Naive thymus-derived CD8-positive, alpha-beta T cell (primary cell): ENCODE data around the gene LSM14A. TPM values are rescaled to one million over a fixed set of nuclear protein-coding genes. Genes with fewer than 3 reads are reported as not detected.
"Not testable (repeated sequence)": the region's sequence is repeated elsewhere in the genome, so short reads cannot be mapped to it uniquely, and the experiment has no call there.

Experiments used
- ATAC-seq, 2 donors: fragments of 150-1000 bp; cut with Tn5 transposase in 1 of 2; sonication (Bioruptor Pico), chemical (Tn5 transposase) in 1 of 2; 1 replicate in 1 of 2; 2 replicates in 1 of 2; pipeline ENCODE4 v1.10.0; 2021; ENCODE audit warnings: mild to moderate bottlenecking in 2 of 2, moderate library complexity in 2 of 2
- POLR2A ChIA-PET: fragments of 350-600 bp; sonication (Branson Sonifier 250); formaldehyde crosslinking; loops from one replicate; lab custom pipeline; 2021; ENCODE audit warnings: antibody characterized with exemption; lab: Charles Lee
- DNase-seq, 10 donors: peaks; one replicate each; pipeline versions ENCODE4 v3.0.0 to v3.0.0-alpha.2; 2020 to 2022
- H3K27ac Mint-ChIP-seq, 10 donors: one replicate each; pipeline ENCODE4 v1.8.0; 2020 to 2022; ENCODE audit warnings: mild to moderate bottlenecking in 10 of 10, mixed read lengths in 10 of 10, moderate library complexity in 4 of 10, inconsistent platforms in 1 of 10
- H3K27me3 Mint-ChIP-seq, 5 donors: one replicate each; pipeline ENCODE4 v1.8.0; 2021 to 2022; ENCODE audit warnings: mixed read lengths in 5 of 5
- H3K36me3 Mint-ChIP-seq, 3 donors: one replicate each; pipeline ENCODE4 v1.8.0; 2020 to 2022; ENCODE audit warnings: mixed read lengths in 3 of 3, mild to moderate bottlenecking in 2 of 3, inconsistent platforms in 1 of 3
- H3K4me1 Mint-ChIP-seq, 4 donors: one replicate each; pipeline ENCODE4 v1.8.0; 2021 to 2022; ENCODE audit warnings: mixed read lengths in 4 of 4
- H3K4me3 Mint-ChIP-seq, 10 donors: one replicate each; pipeline ENCODE4 v1.8.0; 2020 to 2022; ENCODE audit warnings: mild to moderate bottlenecking in 10 of 10, mixed read lengths in 10 of 10, moderate library complexity in 6 of 10, inconsistent platforms in 1 of 10
- H3K9me3 Mint-ChIP-seq, 9 donors: one replicate each; pipeline ENCODE4 v1.8.0; 2020 to 2022; ENCODE audit warnings: mixed read lengths in 9 of 9, mild to moderate bottlenecking in 3 of 9, inconsistent platforms in 1 of 9, moderate library complexity in 1 of 9
- polyA plus RNA-seq, 3 donors: library from polyadenylated mRNA; unstranded; fragments of 300-500 nt; fragmentation: Illumina TruSeq; gene quantifications; one replicate each; pipeline ENCODE4 v1.2.3, GENCODE V29; 2021
- total RNA-seq, 8 experiments: library from RNA in 2 of 8; stranded (reverse) in 2 of 8; gene quantifications; one replicate each; pipeline ENCODE4 v1.2.3 and lab custom pipeline; 2021 to 2026

The LSM14A gene
- total and polyA plus RNA-seq, 5 experiments from 2014 or later = 163 to 209 (median 193) TPM

DNA sequence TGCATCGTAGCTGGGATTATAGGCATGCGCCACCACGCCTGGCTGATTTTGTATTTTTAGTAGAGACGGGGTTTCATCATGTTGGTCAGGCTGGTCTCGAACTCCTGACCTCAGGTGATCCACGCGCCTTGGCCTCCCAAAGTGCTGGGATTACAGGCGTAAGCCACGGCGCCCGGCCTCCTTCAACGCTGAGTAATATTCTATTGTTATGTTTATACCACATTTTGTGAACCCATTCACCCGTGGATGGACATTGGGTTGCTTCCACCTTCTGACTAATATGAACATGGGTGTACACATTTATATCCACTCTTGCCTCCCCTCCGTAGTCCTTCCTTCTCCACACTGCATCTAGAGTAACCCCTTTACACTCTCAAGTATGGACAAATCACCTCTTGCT lies 80.9 kb downstream of the LSM14A start:
- H3K9me3 Mint-ChIP-seq, ATAC-seq, H3K27me3 Mint-ChIP-seq, DNase-seq, H3K36me3 Mint-ChIP-seq: not testable (repeated sequence)
- Mint-ChIP-seq H3K4me1 (peaks cover 8 to 37% (median 30%) of the 10 kb centered on the region in 4 donors), H3K4me3 (peak overlapping the region; percentile 34 to 99 (median 97)), H3K27ac (peak overlapping the region; percentile 34 to 98 (median 98))
- POLR2A ChIA-PET = interaction anchor here (0.7 to 4.9 kb wide), 2 partner anchors 16 to 21 kb away, joined by 3 to 59 read pairs; no protein-coding TSS in a partner anchor

DNA sequence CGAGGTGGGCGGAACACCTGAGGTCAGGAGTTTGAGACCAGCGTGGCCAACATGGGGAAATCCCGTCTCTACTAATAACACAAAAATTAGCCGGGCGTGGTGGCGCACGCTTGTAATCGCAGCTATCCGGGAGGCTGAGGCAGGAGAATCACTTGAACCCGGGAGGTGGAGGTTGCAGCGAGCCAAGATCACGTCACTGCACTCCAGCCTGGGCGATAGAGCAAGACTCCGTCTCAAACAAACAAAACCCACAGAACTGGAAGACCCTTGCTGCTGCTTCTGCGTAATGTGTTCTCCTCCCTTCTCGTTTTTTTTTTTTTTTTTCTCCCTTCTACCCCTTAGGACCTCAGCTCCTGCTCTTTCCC lies 81.4 kb downstream of the LSM14A start:
- H3K36me3 Mint-ChIP-seq, ATAC-seq, H3K9me3 Mint-ChIP-seq, H3K27me3 Mint-ChIP-seq, DNase-seq: not testable (repeated sequence)
- peak overlapping the region; percentile 85 to 99 (median 97) for H3K4me3 Mint-ChIP-seq
- peaks cover 9 to 41% (median 33%) of the 10 kb centered on the region in 4 donors for H3K4me1 Mint-ChIP-seq
- POLR2A ChIA-PET = interaction anchor here (0.6 to 4.9 kb wide), 4 partner anchors 15 to 1828 kb away, joined by 3 to 59 read pairs (median 4); no protein-coding TSS in a partner anchor
- H3K27ac Mint-ChIP-seq = peak overlapping the region; percentile 94 to 99 (median 98)

DNA sequence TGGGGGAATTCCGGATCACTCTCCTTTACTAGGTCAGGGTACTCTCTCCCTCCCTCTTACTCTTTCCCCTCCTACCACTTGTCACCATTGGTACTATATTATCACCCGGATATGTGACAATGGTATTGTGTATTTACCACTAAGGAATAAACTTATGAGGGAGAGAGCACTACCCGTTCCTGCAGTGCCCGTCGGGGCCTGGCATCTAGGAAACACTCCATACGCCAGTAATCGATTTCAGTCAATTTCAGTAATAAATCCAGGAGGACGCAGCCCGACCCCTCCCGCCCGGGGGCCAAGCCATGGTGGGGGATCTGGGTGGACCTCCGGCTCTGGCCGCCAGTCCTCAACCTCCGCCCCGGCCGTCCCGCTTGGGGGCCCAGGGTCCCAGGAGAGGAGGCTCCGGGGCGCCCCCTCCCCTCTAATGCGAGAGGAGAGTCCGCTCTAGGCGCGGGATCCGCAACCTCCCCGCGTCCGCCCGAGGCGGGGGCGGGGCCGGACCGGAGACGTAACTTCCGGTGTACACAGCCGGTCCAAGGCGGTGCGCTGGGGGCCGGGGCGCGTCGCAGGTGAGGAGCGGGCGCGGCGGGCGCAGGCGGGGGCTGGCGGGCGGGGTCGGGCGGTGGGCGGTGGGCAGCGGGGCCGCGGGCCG lies 81.9 kb downstream of the LSM14A start, which contains the start of gene GARRE1:
GARRE1 (plus strand) TSS at position 509 of the 652 bp plus-strand sequence. CDS start 45,920 bp downstream, outside the sequence.
- Mint-ChIP-seq H3K9me3 (no peaks in the 10 kb centered on the region), H3K36me3 (peaks cover 0 to 8% (median 0%) of the 10 kb centered on the region in 3 donors), H3K27ac (peak within 1 kb of the TSS; percentile 94 to 99 (median 98)), H3K4me3 (peak within 1 kb of the TSS; percentile 85 to 99 (median 97)), H3K4me1 (peaks cover 10 to 45% (median 35%) of the 10 kb centered on the region in 4 donors), H3K27me3 (no peaks in the 10 kb centered on the region)
- POLR2A ChIA-PET = interaction anchor here (0.6 to 4.9 kb wide), 7 partner anchors 15 to 1828 kb away, joined by 3 to 59 read pairs (median 5); partner anchors contain the start of gene LSM14A
- ATAC-seq (peak; percentile 91 to 93), DNase-seq (peak; percentile 74 to 93 (median 83))

DNA sequence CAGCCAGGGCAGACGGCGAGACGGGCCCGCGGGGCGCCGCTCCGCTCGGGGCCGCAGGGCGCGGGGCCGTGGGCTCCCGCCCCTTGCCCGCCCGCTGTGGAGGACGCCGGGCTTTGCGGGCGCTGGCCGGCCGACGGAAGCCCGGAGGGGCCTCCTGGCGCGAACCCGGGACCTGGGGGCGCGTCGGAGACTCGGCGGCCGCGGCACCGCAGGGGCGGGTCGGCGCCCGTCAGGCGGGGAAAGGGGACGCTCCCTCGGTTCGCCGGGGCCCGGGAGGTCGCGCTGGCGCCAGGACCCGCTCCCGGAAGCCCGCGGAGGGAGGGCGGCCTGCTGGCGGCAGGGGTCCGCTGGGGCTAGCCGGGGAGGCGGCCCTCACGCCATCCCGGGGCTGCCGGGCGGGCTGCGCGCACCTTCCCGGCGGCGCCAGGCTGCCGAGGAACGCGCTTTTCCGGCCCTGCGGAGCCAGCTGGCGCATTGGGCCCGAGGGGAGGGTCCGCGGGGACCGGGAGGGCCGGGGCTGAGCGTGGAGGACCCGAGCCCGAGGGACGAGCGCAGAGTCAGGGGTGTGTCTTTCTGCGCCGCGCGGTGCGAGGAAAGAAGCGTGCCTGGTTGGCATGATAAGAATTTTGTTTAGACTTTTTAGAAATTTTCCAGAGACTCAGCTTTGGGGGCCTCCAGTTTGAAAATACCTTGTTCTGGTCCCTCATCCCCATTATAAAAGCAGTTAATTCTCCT lies 82.6 kb downstream of the LSM14A start:
- H3K4me1 Mint-ChIP-seq = peaks cover 15 to 52% (median 42%) of the 10 kb centered on the region in 4 donors
- peaks cover 0 to 12% (median 0%) of the 10 kb centered on the region in 3 donors for H3K36me3 Mint-ChIP-seq
- POLR2A ChIA-PET = interaction anchor here (1.0 to 4.9 kb wide), 6 partner anchors 14 to 82 kb away, joined by 3 to 59 read pairs (median 5); partner anchors contain the start of gene LSM14A
- DNase-seq (peak in 8 of 10 donors; percentile 6 to 47 (median 34)), ATAC-seq (peak; percentile 50 to 57)
- no peaks in the 10 kb centered on the region for H3K27me3 Mint-ChIP-seq
- peak overlapping the region; percentile 19 to 98 (median 88) for H3K27ac Mint-ChIP-seq
- H3K9me3 Mint-ChIP-seq = no peaks in the 10 kb centered on the region
- peak overlapping the region; percentile 64 to 96 (median 84) for H3K4me3 Mint-ChIP-seq

DNA sequence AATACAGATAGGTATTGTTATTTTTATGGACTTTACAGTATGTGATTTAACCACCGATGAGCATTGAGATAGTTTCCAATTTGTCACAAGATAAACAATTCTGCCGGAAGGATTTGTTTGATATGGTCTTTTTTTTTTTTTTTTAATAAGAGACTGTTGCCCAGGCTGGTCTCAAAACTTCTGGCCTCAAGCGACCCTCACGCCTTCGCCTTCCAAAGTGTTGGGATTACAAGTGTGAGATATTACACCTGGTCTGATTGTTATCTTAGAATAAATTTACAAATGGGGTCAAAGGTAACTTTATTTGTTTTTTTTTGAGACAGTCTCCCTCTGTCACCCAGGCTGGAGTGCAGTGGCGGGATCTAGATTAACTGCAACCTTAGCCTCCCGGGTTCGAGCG lies 83.2 kb downstream of the LSM14A start:
- Mint-ChIP-seq H3K27me3 (no peaks in the 10 kb centered on the region), H3K4me3 (peak overlapping the region; percentile 64 to 90 (median 82)), H3K9me3 (no peaks in the 10 kb centered on the region), H3K27ac (peak overlapping the region; percentile 19 to 97 (median 88)), H3K4me1 (peaks cover 15 to 55% (median 46%) of the 10 kb centered on the region in 4 donors), H3K36me3 (peaks cover 0 to 12% (median 0%) of the 10 kb centered on the region in 3 donors)
- no peak for ATAC-seq
- no peak for DNase-seq
- POLR2A ChIA-PET = interaction anchor here (1.0 to 4.9 kb wide), 6 partner anchors 13 to 83 kb away, joined by 3 to 59 read pairs (median 5); partner anchors contain the start of gene LSM14A

DNA sequence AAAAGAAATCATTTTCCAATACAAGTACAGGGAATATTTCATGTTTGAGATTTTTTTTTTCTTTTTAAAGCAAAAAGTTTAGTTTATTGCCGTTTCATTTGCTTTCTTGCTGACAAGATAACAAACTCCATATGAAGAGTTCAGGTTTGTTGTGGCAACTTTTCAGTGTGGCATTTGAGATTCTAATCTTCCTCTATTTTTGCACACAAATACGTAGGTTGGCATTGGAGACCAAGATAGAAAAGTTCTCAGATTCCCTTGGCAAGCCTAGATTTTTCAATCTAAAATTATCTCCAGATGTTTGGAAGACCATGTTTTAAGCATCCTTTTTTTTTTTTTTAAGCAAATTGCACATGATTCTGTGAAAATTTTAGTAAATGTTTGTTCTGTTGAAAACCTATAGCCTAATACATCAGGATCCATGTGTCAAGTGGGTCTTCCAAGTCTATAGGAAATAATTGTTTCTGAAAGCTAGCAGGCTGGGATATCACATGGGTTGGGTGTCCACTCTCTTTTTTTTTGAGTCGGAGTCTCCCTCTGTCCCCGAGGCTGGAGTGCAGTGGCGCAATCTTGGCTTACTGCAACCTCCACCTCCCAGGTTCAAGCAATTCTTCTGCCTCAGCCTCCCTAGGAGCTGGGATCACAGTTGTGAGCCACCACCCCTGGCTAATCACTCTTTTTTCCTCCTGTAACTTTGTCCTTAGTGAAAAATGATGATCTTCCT lies 84.7 kb downstream of the LSM14A start:
- POLR2A ChIA-PET = interaction anchor here (0.7 to 4.9 kb wide), 2 partner anchors 12 to 459 kb away, joined by 3 to 59 read pairs; no protein-coding TSS in a partner anchor
- ATAC-seq (no peak), DNase-seq (peak in 1 of 10 donors; percentile 27)
- no peaks in the 10 kb centered on the region for H3K27me3 Mint-ChIP-seq
- peaks cover 0 to 15% (median 0%) of the 10 kb centered on the region in 3 donors for H3K36me3 Mint-ChIP-seq
- no peaks in the 10 kb centered on the region for H3K9me3 Mint-ChIP-seq
- H3K4me1 Mint-ChIP-seq = peaks cover 26 to 69% (median 59%) of the 10 kb centered on the region in 4 donors
- H3K27ac Mint-ChIP-seq = peak overlapping the region; percentile 37 to 97 (median 63)
- peak overlapping the region; percentile 34 to 83 (median 58) for H3K4me3 Mint-ChIP-seq

DNA sequence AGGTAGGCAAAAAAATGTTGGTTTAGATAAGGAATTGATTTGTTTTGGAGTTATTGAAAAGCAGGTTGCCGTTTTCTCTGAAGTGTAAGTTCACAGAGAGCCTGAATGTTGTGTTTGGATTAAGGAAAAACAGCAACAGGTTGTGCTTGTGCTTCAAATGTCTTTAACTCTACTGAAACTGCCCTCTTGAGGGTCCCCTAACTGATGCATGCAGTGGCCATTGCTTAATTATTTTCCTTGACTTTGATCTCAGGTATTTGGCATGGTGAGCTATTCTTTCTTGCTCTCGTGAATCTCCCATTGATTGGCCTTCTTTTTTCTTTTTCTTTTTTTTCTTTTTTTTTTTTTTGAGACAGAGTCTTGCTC lies 85.2 kb downstream of the LSM14A start:
- Mint-ChIP-seq H3K36me3 (peaks cover 0 to 15% (median 0%) of the 10 kb centered on the region in 3 donors), H3K9me3 (no peaks in the 10 kb centered on the region), H3K27ac (peak overlapping the region in 9 of 10 donors; percentile 2 to 79 (median 55)), H3K4me1 (peaks cover 26 to 73% (median 60%) of the 10 kb centered on the region in 4 donors), H3K4me3 (peak overlapping the region in 8 of 10 donors; percentile 34 to 74 (median 58)), H3K27me3 (no peaks in the 10 kb centered on the region)
- no peak for ATAC-seq
- DNase-seq = no peak
- POLR2A ChIA-PET = interaction anchor here (4.9 kb wide), 1 partner anchor 11 kb away, joined by 59 read pairs; no protein-coding TSS in a partner anchor

DNA sequence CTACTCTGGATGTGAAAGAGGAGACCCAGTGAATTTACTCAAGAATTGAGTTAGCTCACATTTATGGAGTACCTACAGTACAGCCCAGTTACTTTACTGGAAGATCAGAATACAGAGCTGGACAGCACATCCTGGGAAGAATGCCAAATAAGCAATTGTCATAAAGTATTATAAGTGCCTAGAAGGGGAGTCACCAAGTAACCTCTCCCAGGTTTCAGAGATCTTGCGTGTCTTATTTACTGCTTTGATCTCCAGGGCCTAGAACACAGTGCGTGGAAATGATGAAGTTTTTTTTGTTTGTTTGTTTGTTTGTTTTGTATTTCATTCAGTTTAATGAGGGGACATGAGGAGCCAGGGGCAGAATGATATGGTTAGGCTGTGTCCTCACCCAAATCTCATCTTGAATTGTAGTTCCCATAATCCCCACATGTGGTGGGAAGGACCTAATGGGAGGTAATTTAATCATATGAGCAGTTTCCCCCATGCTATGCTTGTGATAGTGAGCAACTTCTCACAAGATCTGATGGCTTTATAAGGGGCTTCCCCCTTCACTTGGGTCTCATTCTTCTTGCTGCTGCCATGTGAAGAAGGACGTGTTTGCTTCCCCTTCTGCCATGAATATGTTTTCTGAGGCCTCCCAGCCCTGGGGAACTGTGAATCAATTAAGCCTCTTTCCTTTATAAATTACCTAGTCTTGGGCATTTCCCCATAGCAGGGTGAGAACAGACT lies 87.2 kb downstream of the LSM14A start:
- Mint-ChIP-seq H3K4me3 (peak overlapping the region in 2 of 10 donors; percentile 13 to 25), H3K36me3 (peaks cover 0 to 15% (median 0%) of the 10 kb centered on the region in 3 donors), H3K27ac (peak overlapping the region; percentile 18 to 76 (median 42)), H3K4me1 (peaks cover 26 to 71% (median 59%) of the 10 kb centered on the region in 4 donors), H3K27me3 (no peaks in the 10 kb centered on the region), H3K9me3 (no peaks in the 10 kb centered on the region)
- POLR2A ChIA-PET = interaction anchor here (0.9 kb wide), 1 partner anchor 12 kb away, joined by 3 read pairs; no protein-coding TSS in a partner anchor
- DNase-seq = no peak
- ATAC-seq = no peak

DNA sequence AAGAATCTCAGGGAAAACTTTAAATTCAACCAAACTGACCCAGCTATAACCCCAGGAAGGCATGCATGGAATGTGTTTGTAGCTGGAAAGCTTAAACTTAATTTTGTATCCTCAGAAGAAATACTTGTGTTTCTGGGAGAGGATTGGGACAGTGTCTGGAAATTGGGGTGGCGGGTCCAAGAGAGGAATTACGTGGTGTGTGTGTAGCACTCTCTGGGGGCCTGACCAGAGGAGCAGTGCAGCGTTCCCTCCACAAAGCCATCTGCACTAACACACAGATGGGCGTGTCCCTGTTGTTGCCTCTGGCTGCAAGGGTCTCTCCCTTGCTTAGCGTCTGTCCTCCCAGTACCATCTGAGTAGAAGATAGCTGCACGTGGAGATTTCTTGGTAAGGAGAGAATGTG lies 88.5 kb downstream of the LSM14A start:
- Mint-ChIP-seq H3K36me3 (peaks cover 0 to 24% (median 0%) of the 10 kb centered on the region in 3 donors), H3K27me3 (no peaks in the 10 kb centered on the region), H3K4me1 (peaks cover 34 to 77% (median 68%) of the 10 kb centered on the region in 4 donors), H3K9me3 (no peaks in the 10 kb centered on the region), H3K4me3 (peak overlapping the region in 1 of 10 donors; percentile 40), H3K27ac (peak overlapping the region in 8 of 10 donors; percentile 3 to 60 (median 44))
- no peak for ATAC-seq
- POLR2A ChIA-PET = interaction anchor here (1.1 to 1.9 kb wide), 2 partner anchors 9 to 10 kb away, joined by 3 to 11 read pairs; no protein-coding TSS in a partner anchor
- no peak for DNase-seq

DNA sequence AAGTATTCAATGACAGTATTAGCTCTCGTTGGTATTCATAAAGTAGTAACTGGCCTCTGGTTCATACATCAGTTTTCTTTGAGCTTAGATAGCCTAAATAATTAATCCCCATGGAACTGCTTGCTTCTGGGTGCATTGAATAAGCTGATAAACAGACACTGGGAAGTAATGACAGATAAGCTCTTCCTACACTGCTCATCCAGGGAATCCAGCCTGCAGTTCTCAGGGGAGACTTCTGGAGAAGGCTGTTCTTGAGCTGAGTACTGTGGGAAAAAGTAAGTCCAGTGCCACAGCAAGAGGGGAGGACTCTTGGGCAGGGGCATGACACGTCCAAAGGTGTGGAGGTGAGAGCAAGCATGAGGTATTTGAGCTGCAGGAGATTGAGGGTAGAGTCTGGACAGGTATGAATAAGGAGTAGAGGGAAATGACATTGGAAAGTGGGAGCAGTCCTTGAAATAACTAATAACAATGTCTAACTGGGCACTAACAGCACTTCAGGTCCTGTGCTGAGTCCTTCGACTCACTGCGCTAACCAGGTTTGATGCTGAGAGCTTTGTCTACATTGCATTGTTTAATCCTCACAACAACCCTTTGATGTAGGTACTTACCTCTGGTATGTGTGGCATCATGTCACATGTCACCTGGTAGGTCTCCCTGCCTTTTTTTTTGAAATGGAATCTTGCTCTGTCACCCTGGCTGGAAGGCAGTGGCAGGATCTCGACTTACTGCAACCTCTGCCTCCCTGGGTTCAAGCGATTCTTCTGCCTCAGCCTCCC lies 89.2 kb downstream of the LSM14A start:
- peaks cover 37 to 79% (median 72%) of the 10 kb centered on the region in 4 donors for H3K4me1 Mint-ChIP-seq
- POLR2A ChIA-PET = interaction anchor here (0.6 to 1.9 kb wide), 6 partner anchors 8 to 55 kb away, joined by 3 to 11 read pairs (median 3); no protein-coding TSS in a partner anchor
- peak; percentile 51 to 63 for ATAC-seq
- peak overlapping the region; percentile 24 to 77 (median 51) for H3K27ac Mint-ChIP-seq
- no peak for DNase-seq
- no peaks in the 10 kb centered on the region for H3K9me3 Mint-ChIP-seq
- H3K4me3 Mint-ChIP-seq = peak overlapping the region in 4 of 10 donors; percentile 11 to 55 (median 40)
- H3K36me3 Mint-ChIP-seq = peaks cover 0 to 28% (median 0%) of the 10 kb centered on the region in 3 donors
- H3K27me3 Mint-ChIP-seq = no peaks in the 10 kb centered on the region
